ENCODE results near the gene HOGA1. TPM values are rescaled to one million over a fixed set of nuclear protein-coding genes. Genes with fewer than 3 reads are reported as not detected.
"Not testable (repeated sequence)": the region's sequence is repeated elsewhere in the genome, so short reads cannot be mapped to it uniquely, and the experiment has no call there.

HOGA1 gene
- total and polyA plus RNA-seq, 7 donors = 0.66 to 12.3 (median 3.4) TPM

DNA sequence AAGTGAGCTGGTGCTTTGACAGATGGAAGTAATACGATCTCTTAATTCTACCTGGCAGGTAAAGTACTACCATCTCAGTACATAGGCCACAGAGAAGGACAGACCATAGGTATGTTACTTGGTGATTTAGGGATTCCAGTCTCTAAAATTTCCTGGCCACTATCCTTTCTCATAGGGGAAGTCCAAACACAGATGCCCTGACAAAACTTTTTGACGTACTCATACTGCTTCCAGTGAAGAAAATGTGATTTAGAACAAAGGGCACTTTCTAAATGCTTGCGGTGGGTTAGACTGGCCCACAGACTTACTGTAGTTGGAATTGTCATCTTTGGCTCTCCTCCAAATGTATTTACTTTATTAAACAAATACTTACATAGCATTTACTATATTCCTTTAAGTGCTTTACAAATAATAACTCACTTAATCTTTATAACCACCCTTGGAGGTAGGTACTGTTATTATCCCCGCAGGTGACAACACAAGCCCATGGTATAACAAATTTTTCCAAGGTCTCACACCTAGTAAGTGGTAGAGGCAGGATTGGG, 59.3 kb downstream of the HOGA1 start:
- Histone ChIP-seq H3K9me3 (no peaks in the 10 kb centered on the region), H3K27ac (no peak overlapping the region), H3K27me3 (ENCODE audit: insufficient read depth in 3 of 3, low read length in 2 of 3) (no peaks in the 10 kb centered on the region), H3K36me3 (ENCODE audit: insufficient read depth in 1 of 2, low read depth in 1 of 2) (peaks cover 0 to 31% of the 10 kb centered on the region in 2 donors), H3K4me3 (no peak overlapping the region), H3K4me1 (peaks cover 28% of the 10 kb centered on the region)
- ATAC-seq (no peak), DNase-seq (no peak)
- intact Hi-C loops (cut with DNase I) = no loop called here
- TF ChIP-seq, protein P1, sequence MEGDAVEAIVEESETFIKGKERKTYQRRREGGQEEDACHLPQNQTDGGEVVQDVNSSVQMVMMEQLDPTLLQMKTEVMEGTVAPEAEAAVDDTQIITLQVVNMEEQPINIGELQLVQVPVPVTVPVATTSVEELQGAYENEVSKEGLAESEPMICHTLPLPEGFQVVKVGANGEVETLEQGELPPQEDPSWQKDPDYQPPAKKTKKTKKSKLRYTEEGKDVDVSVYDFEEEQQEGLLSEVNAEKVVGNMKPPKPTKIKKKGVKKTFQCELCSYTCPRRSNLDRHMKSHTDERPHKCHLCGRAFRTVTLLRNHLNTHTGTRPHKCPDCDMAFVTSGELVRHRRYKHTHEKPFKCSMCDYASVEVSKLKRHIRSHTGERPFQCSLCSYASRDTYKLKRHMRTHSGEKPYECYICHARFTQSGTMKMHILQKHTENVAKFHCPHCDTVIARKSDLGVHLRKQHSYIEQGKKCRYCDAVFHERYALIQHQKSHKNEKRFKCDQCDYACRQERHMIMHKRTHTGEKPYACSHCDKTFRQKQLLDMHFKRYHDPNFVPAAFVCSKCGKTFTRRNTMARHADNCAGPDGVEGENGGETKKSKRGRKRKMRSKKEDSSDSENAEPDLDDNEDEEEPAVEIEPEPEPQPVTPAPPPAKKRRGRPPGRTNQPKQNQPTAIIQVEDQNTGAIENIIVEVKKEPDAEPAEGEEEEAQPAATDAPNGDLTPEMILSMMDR (IDR thresholded peaks at IDR 0.05) = no peak
- WGBS, 3 donors = 93 to 98% (median 97%) methylated on average over 4 of the region's 4 CpGs

DNA sequence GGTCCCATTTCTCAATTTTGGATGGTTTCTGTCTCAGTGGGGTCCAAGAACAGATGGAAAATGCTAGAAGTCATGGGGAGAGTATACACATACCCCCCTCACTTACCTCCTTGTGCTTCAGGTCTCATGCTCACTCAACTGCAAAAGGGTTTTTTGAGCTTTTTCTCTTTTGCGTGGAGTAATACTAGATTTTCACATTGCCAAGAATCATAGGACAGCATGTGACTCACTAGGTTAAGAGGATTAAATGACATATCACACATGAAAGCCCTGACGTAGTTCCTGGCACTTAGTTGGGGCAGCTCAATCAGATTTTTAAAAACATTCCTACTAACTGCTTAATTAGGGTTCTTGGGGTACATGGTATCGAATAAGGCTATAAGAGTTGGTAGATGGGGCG, 60.7 kb downstream of the HOGA1 start:
- TF ChIP-seq, protein P1 (IDR thresholded peaks at IDR 0.05) = no peak
- Histone ChIP-seq H3K4me3 (no peak overlapping the region), H3K27me3 (ENCODE audit: insufficient read depth in 3 of 3, low read length in 2 of 3) (no peaks in the 10 kb centered on the region), H3K36me3 (ENCODE audit: insufficient read depth in 1 of 2, low read depth in 1 of 2) (peaks cover 0 to 31% of the 10 kb centered on the region in 2 donors), H3K9me3 (no peaks in the 10 kb centered on the region), H3K4me1 (peaks cover 41% of the 10 kb centered on the region), H3K27ac (no peak overlapping the region)
- ATAC-seq = no peak
- DNase-seq = no peak
- intact Hi-C loops (cut with DNase I) = no loop called here
- WGBS, 3 donors = 77 to 85% (median 78%) methylated on average over 4 of the region's 4 CpGs

DNA sequence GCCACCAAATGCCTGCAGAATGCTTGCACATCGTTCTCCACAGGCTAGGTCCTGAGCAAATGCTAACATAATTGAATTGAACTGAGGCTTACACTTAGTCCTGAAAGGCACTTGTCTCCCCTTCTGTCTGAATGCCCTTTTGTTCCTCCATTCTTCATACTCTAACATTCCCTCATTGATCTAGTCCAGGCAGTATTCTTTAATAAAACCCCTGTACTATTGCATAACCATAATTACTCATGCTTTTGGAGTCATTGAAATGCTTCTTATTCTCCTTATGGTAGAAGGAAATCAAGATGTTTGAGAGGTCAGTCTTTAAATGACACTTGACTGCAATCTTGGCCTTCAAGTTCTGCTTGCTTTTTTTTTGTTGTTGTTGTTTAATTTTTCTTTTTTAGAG, 63.4 kb downstream of the HOGA1 start:
- no peak overlapping the region for H3K27ac ChIP-seq
- intact Hi-C loops (cut with DNase I) = no loop called here
- no peaks in the 10 kb centered on the region for H3K9me3 ChIP-seq
- H3K27me3 ChIP-seq (ENCODE audit: insufficient read depth in 3 of 3, low read length in 2 of 3) = no peaks in the 10 kb centered on the region
- peaks cover 28% of the 10 kb centered on the region for H3K4me1 ChIP-seq
- ATAC-seq = no peak
- TF ChIP-seq, protein P1 (IDR thresholded peaks at IDR 0.05) = no peak
- peaks cover 6 to 53% of the 10 kb centered on the region in 2 donors for H3K36me3 ChIP-seq (ENCODE audit: insufficient read depth in 1 of 2, low read depth in 1 of 2)
- whole genome bisulfite sequencing, 3 donors = 65 to 82% (median 81%) methylated on average over 1 of the region's 1 CpG
- no peak overlapping the region for H3K4me3 ChIP-seq
- no peak for DNase-seq

DNA sequence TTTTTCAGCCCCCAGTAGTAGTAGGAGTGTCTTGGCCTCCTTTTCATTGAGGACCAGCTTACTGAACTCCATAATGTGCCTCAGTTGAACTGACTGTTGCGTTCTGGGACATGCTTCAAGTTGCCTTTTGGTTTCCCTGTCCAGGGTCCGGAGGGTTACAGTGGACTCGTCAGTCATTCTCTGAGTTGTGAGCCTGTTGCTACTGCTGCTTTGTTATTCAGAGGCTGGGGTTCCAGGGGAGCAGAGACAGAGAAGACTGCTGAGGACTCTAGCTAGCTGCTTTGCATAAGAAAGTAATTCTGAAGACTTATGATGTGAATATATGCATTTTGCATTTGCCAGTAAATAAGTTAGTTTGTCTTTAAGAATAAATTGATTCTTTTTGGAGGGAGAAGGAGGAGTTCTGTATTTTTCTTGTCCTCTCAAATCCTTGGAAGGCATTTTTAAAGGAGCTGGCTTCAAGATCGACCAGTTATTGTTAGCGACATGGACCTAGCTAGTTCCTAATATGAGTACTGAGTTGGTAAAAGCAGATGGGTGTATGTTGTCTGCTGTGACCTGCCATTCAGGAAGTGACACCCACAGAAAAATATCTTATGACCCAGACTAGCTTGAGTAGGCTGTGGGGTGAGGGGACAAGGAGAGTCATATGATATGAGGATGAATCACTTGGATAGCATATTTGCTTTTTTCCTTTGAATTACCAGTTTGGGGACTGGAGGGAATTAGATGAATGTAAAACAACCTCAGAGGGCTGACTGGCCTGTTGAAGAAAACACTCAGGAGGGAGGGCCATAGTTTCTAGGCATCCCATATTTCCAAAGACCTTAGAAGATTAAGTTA, 64.6 kb downstream of the HOGA1 start:
- H3K27ac ChIP-seq = peak overlapping the region; percentile 67
- WGBS, 3 donors = 72 to 78% (median 73%) methylated on average over 5 of the region's 5 CpGs
- peaks cover 14 to 65% of the 10 kb centered on the region in 2 donors for H3K36me3 ChIP-seq (ENCODE audit: insufficient read depth in 1 of 2, low read depth in 1 of 2)

DNA sequence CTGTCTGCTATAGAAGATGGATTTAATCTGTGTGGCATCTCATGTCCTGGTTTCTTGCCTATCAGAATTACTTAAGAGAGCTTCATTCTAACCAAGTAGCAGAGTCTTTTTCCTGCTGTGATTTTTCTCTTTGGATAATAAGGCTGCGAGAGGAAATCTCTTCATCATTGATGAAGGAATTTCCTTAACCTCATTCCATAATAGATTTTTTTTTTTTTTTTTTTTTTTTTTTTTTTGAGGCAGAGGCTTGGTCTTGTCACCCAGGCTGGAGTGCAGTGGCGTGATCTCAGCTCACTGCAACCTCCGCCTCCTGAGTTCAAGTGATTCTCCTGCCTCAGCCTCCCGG, 65.2 kb downstream of the HOGA1 start:
- ATAC-seq; H3K9me3 ChIP-seq; intact Hi-C loops (cut with DNase I); H3K4me3 ChIP-seq; DNase-seq; H3K27me3 ChIP-seq (ENCODE audit: insufficient read depth in 3 of 3, low read length in 2 of 3): not testable (repeated sequence)
- WGBS, 3 donors = 94 to 96% (median 96%) methylated on average over 3 to 4 of the region's 4 CpGs
- H3K4me1 ChIP-seq = peaks cover 28% of the 10 kb centered on the region
- peaks cover 14 to 65% of the 10 kb centered on the region in 2 donors for H3K36me3 ChIP-seq (ENCODE audit: insufficient read depth in 1 of 2, low read depth in 1 of 2)
- peak overlapping the region; percentile 67 for H3K27ac ChIP-seq

More for the DNA sequence above, 64.6 kb downstream of the HOGA1 start:
- Histone ChIP-seq H3K27me3 (ENCODE audit: insufficient read depth in 3 of 3, low read length in 2 of 3) (no peaks in the 10 kb centered on the region), H3K4me1 (peaks cover 28% of the 10 kb centered on the region), H3K9me3 (no peaks in the 10 kb centered on the region), H3K4me3 (no peak overlapping the region)
- intact Hi-C loops (cut with DNase I) = no loop called here
- ATAC-seq (peak; percentile 78 to 85 (median 82)), DNase-seq (no peak)
- TF ChIP-seq, protein P1 (IDR thresholded peaks at IDR 0.05) = no peak

Measured in psoas muscle (tissue), 8 donors.